ENCODE data around the gene ARFGAP1. TPM values are rescaled to one million over a fixed set of nuclear protein-coding genes. Genes with fewer than 3 reads are reported as not detected.
A peak's percentile ranks its signal among the peaks of the same experiment; 100 is the strongest.

ARFGAP1 gene
- total RNA-seq, 1 donor from 2014 or later = 44.7 TPM

DNA sequence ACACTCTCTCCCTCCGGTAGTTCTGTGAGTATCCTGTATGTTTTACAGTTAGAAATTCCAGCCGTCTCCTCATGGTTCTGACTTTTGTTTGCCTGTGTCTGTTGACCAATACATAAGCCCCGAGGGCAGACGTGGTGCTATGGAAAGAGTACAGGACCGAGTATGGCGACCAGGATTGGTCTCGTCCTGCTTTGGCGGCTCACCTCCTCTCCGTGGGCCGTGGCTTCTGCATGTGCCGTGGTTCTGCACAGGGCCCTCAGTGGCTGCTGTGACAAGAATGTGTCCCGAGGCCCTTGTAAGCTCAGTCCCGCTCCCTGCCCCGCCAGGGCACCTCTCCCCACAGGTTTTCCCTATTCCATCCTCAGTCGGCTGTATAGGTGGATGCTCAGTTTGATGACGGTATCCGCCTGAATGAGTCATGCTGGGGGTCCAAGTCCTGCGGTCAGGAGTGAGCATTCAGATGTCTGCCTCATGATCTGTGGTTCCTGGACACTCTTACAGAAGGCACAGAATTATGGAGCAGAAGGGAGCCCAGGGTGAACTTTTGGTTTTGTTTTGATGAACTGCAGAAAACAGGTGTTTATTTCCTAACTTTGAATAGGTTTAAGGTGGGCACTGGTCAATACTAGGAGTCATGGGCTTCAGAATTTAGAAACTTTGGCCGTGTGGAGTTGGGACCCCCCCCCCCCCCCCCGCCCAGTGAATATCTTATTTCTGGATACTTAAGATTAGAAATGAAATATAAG is 1.2 kb downstream of the ARFGAP1 start:
- TF ChIP-seq POLR2A (IDR thresholded peaks at IDR 0.05) (no peak), POLR2AphosphoS5 (IDR thresholded peaks at IDR 0.05; ENCODE audit: insufficient read depth in 1 of 2, low read depth in 1 of 2) (no peak)
- TF ChIP-seq, protein P1, sequence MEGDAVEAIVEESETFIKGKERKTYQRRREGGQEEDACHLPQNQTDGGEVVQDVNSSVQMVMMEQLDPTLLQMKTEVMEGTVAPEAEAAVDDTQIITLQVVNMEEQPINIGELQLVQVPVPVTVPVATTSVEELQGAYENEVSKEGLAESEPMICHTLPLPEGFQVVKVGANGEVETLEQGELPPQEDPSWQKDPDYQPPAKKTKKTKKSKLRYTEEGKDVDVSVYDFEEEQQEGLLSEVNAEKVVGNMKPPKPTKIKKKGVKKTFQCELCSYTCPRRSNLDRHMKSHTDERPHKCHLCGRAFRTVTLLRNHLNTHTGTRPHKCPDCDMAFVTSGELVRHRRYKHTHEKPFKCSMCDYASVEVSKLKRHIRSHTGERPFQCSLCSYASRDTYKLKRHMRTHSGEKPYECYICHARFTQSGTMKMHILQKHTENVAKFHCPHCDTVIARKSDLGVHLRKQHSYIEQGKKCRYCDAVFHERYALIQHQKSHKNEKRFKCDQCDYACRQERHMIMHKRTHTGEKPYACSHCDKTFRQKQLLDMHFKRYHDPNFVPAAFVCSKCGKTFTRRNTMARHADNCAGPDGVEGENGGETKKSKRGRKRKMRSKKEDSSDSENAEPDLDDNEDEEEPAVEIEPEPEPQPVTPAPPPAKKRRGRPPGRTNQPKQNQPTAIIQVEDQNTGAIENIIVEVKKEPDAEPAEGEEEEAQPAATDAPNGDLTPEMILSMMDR (IDR thresholded peaks at IDR 0.05) = no peak
- no peak for DNase-seq (ENCODE audit: extremely low spot score in 2 of 2)
- Histone ChIP-seq H3K27me3 (no peaks in the 10 kb centered on the region), H3K36me3 (peaks cover 0 to 26% of the 10 kb centered on the region in 2 donors), H3K4me1 (peaks cover 27% of the 10 kb centered on the region), H3K9me3 (no peaks in the 10 kb centered on the region), H3K27ac (no peak overlapping the region), H3K4me3 (peak overlapping the region; percentile 87 to 97)
- intact Hi-C loops (cut with DNase I) = no loop called here

DNA sequence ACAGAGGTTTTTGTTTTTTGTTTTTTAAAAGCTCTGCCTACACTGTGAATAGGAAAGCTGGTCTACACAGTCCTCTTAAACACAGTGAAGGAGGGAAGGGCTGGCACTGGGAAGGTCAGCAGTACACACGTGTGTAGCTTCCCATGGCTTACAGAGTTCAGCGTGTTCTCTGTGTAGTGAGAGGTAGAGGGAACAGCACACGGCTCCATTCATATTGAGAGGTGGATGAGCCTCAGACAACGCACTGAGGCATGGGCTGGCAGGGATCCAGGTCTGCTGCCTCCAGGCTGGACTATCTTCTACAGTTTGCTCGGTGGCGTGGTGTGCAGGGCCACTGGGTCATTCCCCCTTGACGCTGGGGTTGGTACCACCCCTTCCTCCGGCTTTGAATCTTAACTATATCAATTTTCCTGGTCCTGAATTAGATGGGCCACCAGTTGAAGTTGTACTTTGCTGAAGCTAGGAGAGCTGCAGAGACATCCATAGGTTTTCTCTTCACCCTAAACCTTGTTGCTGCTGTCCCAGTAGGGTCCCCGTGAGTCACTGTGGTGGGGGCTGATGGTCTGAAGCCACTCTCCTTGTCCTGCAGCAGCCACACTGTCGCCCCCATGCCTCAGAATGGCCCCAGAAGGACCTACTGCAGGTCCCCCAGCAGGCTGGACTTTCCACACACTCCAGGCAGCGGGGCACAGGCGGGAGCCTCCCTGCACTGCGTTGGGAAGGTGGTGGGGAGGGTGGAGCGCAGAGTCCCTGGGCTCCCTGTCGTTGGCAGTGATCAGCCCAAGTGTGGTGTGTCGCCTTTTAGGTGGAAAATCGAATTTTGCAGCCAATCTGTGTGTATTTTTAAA is 2.0 kb downstream of the ARFGAP1 start:
- Histone ChIP-seq H3K36me3 (peaks cover 0 to 34% of the 10 kb centered on the region in 2 donors), H3K27me3 (no peaks in the 10 kb centered on the region), H3K9me3 (no peaks in the 10 kb centered on the region), H3K4me3 (peak overlapping the region; percentile 87 to 97), H3K4me1 (peaks cover 27% of the 10 kb centered on the region), H3K27ac (no peak overlapping the region)
- TF ChIP-seq POLR2AphosphoS5 (IDR thresholded peaks at IDR 0.05; ENCODE audit: insufficient read depth in 1 of 2, low read depth in 1 of 2) (no peak), POLR2A (IDR thresholded peaks at IDR 0.05) (no peak)
- TF ChIP-seq, protein P1 (IDR thresholded peaks at IDR 0.05) = no peak
- intact Hi-C loops (cut with DNase I) = no loop called here
- DNase-seq (ENCODE audit: extremely low spot score in 2 of 2) = no peak

DNA sequence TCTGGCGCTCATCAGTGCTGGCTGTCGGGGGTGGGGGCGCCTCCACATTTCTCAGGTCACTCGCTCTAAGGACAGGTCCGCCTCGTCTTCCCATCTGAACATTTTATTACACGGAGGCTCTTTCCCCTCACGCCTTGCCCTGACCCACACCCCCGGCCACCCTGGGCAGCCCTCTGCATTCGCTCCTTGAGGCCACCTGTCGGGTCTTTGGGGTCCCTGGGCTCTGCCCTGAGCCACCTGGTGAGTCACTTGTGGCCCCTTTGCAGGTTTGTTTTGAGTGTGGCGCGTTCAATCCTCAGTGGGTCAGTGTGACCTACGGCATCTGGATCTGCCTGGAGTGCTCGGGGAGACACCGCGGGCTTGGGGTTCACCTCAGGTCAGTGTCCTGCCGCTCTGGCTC is 3.2 kb downstream of the ARFGAP1 start:
- no peak overlapping the region for H3K27ac ChIP-seq
- no peaks in the 10 kb centered on the region for H3K9me3 ChIP-seq
- H3K27me3 ChIP-seq = no peaks in the 10 kb centered on the region
- peaks cover 27% of the 10 kb centered on the region for H3K4me1 ChIP-seq
- H3K36me3 ChIP-seq = peaks cover 0 to 44% of the 10 kb centered on the region in 2 donors
- H3K4me3 ChIP-seq = no peak overlapping the region
- intact Hi-C loops (cut with DNase I) = no loop called here
- TF ChIP-seq, protein P1 (IDR thresholded peaks at IDR 0.05) = no peak
- TF ChIP-seq POLR2A (IDR thresholded peaks at IDR 0.05) (no peak), POLR2AphosphoS5 (IDR thresholded peaks at IDR 0.05; ENCODE audit: insufficient read depth in 1 of 2, low read depth in 1 of 2) (no peak)
- DNase-seq (ENCODE audit: extremely low spot score in 2 of 2) = no peak

DNA sequence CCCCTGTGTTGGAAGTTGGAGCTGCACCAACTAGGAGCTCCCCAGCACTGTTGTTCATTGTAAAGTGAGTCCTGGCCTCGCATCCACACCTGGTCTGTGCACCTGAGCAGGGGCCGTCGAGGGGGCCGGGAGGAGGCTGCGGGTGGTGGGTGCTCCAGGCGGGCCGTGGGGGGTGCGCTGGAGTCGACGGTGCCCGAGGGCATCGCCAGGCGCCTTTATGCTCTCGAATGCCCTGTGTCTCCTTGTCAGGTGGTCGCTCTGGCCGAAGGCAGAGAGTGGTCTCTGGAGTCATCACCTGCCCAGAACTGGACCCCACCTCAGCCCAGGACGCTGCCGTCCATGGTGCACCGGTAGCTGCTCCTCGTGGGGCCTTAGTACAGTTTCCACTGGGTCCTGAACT is 4.3 kb downstream of the ARFGAP1 start:
- TF ChIP-seq POLR2A (IDR thresholded peaks at IDR 0.05) (no peak), POLR2AphosphoS5 (IDR thresholded peaks at IDR 0.05; ENCODE audit: insufficient read depth in 1 of 2, low read depth in 1 of 2) (no peak)
- TF ChIP-seq, protein P1 (IDR thresholded peaks at IDR 0.05) = no peak
- no peak overlapping the region for H3K4me3 ChIP-seq
- no peak for DNase-seq (ENCODE audit: extremely low spot score in 2 of 2)
- intact Hi-C loops (cut with DNase I) = no loop called here
- no peaks in the 10 kb centered on the region for H3K9me3 ChIP-seq
- peaks cover 23% of the 10 kb centered on the region for H3K4me1 ChIP-seq
- H3K27ac ChIP-seq = no peak overlapping the region
- H3K36me3 ChIP-seq = peaks cover 0 to 56% of the 10 kb centered on the region in 2 donors
- H3K27me3 ChIP-seq = no peaks in the 10 kb centered on the region

All from vagina (tissue), 2 donors.